GM19328 (cell line): ENCODE measurements around the gene B4GALT6.

Source experiments
- ATAC-seq: cut with Tn5 transposase; IDR thresholded peaks from one replicate; pipeline ENCODE4 v1.9.1; 2021; ENCODE audit warnings: mild to moderate bottlenecking, moderate library complexity; ENCODE audit not compliant: unreplicated experiment

B4GALT6 gene

DNA sequence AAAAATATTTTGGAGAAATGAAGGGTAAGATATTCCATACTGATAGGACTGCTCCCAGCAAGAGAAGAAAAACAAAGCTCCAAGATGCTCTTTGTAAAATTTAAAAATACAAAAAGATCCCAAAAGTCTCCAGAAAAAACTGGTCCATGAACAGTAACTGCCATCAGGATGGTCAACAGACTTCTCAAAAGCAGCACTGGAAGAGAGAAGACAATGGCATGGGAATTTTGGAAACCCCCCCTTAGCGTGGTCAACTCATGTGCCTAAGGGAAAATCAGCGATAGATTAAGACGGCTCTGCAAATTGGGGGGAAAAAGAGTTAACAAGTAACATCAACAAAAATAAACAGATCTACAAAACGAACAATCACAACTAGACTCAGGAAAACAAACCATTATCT lies 23.6 kb downstream of the B4GALT6 start:
- no peak for ATAC-seq

DNA sequence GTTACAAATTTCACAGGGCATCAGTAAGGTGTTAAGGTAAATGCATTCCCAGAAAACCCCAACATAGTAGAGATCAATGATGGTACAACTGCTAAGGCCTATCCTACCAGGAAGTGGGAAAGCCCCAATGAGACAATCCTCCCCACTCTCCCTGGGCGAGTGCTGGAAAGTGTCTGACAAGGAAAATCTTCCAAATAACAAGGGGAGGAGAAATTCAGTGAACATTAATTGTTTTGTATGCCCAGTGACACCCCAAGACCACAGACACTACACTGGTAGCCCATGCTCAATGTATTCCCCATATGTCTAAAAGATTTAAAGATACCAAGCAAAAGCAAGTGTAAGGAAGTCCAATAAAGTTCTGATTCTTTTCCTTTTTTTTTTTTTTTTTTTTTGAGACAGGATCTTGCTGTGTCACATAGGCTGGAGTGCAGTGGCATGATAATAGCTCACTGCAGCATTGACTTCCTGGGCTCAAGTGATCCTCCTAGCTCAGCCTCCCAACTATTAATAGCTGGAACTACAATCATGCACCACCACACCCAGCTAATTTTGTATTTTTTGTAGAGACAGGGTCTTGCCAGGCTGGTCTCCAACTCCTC lies 24.7 kb downstream of the B4GALT6 start:
- ATAC-seq, result no peak

DNA sequence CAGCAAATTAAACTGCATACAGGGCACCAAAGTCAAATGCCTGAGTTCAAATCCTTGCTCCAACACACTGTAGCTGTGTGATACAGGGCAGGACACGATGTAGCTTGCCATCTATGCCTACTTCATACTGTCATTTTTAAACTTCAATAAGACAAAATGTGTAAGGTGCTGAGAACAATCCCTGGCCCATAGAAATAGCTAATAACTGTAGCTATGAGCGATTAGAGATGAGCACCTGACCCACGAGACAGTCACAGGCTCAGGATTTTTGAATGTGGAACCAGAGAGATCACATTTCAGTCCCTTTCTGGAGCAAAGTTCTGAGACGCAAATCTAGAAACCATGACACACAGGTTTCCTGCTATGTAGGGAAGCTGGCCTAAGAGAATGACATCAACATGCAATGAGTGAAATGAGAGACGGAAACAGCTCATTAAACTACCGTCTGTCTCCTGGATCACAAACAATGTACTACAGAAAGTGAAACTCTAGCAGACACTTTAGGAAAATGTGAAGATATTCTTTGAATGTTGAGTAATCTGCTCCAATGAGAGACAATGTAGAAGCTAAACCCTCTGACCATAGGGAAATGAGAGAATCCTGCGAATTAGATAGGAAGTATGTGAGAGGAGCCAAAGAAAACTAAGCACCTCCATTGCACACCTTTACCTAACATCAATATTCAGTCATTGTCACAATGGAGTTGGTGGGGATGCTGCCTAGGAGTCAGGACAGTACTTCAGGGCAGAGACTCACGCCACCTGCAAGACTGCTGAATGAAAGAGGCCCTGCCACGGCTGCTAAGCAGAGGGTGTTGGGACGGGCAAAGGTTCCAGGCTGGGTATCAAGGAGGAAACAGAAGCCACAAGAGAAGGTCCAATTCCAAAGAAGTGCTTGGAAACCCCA lies 25.5 kb downstream of the B4GALT6 start:
- ATAC-seq, result peak; percentile 63

DNA sequence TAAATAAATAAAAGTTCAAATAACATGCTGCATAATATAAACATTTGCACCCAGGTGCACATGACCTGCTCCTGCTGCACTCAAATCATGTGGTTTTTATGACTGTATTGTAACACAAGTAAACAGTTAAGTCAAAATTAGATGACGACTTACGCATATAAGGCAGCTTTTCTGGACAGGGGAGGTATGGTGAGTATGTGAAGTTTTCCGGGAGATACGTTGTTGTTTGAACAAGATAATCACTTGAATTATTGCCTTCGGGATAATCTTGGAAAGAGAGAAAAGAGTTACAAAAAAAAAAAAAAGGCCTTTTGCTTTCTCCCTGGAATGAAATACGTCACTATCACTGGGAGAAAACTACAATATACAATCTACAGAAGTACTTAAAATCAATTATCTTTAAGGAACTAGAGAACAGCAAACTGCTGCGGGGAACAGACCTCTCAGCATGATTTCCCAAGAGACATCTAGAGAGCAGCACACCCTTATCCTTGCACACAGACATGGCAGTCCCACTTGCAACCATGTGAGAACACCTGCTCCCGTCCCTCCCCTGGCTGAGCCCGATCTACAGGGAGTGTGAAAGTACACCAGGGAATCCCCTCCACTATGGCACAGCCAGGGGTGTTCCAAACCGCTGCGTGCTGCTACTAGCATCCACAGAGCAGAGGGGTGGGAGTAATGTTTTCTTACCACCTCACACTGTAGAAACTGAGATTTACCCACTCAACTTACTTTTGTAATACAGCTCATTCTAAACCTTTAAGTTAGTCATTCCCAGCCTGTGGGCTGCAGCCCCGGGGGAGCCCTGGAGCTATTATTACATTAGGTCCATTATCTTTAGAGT lies 26.3 kb downstream of the B4GALT6 start:
- ATAC-seq, result peak; percentile 72

DNA sequence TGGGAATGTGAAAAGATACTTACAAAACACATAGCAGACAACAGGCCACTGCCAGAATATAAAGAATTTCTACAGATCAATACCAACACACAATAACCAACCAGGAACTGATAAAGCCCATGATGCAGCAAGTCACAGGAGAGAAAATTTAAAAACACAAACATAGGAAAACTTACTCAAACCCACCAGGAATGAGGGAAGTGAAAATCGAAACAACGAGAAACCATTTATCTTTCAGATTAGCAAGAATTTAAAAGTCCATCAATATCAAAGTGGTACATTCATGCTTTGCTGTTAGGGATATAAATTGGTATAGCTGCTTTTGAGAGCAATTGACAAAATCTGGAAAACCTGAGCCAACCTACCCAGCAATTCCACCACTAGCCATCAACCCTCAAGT lies 27.6 kb downstream of the B4GALT6 start:
- no peak for ATAC-seq

DNA sequence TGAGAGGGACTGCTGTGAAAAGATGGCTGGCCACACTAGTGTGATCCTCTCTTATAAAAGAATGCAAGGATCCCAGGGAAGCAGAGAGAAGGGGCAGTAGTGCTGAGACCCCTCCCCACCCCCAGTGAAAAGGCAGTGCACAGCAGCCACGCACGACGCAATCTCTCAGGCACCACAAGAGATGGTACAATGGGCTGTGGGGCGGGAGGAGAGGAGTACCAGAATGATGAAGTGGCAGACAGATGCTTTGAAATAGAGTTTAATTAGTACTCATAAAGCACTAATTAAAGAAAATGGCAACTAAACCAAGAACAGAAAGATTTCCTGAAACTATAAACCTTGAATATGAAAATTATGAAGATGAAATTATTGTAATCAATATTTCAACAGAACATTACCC lies 29.0 kb downstream of the B4GALT6 start:
- no peak for ATAC-seq

DNA sequence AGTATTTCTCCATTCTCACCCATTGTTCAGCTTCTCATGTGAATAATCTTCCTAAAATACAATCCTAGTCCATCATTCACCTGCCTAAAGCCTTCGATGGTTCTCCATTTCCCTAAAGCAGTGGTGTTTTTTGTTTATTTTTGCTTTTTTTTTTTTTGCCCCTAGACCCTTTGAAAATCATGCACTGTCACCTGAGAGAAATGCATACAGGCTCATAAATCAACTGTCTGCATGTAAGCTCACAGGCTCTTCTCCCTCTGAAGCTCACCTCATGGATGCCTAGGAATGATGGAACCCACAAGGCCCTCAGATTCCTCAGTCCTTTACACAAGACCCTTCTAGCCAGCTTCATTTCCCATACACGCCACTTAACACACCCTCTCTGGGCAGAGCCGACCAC lies 31.5 kb downstream of the B4GALT6 start:
- ATAC-seq, result no peak

DNA sequence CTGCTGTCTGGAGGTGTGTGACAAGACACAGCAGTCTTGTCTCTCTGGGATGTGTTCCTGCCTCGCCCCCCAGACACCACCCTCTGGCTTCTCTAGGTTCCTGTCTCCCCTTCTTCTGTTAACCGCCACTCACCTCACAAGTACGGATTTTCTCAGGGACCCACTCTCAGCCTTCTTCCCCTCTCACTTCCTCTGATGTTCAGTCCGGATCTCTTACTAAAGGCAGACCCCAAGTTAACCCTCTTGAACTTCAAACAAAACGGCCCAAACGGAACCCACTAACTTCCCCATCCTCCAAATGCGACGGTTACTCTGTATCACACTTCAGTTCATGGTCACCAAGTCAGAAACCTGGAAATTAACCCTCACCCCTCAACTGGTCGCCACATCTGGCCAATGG lies 32.0 kb downstream of the B4GALT6 start:
- no peak for ATAC-seq

DNA sequence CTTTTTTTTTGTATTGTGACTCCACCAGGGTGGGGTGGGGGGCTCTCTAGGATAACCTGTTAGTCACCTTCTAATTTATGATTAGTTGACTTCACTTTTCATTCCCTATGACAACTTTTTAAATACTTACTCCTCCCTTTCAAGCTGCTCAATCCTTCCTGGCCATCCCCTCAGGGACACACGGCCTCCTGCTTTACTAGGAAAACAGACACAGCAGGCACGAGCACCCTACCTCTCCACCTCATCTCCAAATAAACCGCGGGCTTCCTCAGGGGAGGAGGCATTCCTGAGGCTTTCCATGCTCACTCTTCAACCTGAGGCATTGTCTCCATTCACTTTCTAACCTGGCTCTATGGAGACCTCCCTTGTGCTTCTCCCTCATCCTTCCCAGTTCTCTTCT lies 33.0 kb downstream of the B4GALT6 start:
- no peak for ATAC-seq

DNA sequence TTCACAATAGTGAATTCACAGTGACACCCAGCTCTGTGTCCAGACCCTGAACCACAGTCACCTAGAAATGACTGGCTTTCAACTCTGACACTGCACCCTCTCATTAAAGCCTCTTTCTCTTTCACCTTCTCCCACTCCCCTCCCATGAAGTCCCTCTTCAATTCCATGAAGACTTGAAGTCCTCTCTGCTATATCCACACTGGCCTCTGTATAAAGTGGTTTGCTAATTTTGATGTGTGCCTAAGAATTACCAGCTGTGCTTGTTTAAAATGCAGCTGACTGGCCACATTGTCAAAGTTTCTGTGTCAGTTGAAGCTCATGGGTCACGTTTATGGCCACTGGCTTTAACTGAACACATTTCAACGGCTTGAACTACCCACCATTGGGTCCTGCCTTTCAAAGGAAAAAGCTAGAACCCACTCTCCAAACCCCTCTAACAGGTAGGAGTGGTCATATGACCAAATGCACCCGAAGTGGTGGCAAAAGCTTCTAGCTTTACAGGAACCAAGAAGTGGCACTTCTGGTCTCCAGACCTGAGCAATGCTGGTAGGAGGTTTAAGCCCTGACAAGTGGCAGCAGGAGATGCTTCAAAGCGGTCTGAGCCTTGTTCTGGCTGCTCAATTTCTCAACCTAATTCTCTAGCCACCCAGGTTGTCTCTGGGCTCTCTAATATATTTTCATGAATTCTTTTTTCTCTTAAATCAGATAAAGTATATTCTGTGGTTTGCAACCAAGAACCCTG lies 34.2 kb downstream of the B4GALT6 start:
- peak; percentile 46 for ATAC-seq

DNA sequence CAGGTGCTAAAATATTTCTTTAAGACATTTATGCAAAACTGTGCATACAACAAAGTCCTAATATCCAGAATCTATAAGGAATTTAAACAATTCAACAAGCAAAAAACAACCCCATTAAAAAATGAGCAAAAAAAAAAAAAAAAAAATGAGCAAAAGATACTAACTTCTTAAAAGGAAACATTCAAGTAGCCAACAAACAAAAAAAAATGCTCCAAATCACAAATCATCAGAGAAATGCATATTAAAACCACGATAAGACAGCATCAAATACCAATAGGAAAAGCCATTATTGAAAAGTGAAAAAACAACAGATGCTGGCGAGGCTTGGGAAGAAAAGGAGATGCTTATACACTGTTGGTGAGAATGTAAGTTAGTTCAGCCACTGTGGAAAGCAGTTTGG lies 34.9 kb downstream of the B4GALT6 start:
- ATAC-seq, result no peak

DNA sequence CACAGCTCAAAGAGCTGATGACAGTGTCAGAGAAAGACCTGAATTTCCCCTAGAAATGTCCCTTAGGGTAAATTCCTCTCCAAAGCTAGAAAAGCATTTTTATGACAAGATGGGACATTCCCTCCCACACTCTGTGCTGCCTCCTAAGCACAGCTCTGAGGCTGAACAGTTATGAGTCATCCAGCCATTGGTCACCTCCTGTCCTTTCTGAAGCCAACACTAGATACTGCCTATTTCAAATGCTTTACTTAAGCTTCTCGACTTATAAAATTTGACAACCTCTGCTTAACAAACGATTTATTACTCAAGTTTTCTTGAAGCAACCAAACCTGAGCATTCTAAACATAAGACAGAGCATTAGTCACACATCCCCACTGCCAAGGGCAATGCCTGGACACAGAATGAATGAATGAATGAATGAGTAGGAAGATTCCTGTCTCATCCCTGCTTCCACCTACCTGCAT lies 35.4 kb downstream of the B4GALT6 start:
- ATAC-seq, result peak; percentile 62

DNA sequence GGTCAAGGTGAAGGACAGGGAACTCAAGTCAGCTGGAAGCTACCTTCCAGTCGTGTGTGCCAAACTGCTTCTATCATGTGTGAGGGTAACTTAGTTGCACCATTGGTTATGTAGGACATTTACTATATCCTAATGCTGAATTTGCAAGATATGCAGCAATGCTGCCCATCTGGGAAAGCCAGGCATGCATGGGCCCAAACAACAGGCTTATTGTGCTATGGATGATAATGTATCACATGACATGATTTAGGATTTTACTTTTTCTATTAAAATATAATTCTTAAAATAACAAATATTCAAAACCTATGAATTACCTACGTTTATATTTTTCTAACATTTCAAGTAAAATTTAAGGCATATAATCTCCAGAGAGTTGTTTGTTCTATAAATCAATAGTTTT lies 35.9 kb downstream of the B4GALT6 start:
- ATAC-seq, result no peak

DNA sequence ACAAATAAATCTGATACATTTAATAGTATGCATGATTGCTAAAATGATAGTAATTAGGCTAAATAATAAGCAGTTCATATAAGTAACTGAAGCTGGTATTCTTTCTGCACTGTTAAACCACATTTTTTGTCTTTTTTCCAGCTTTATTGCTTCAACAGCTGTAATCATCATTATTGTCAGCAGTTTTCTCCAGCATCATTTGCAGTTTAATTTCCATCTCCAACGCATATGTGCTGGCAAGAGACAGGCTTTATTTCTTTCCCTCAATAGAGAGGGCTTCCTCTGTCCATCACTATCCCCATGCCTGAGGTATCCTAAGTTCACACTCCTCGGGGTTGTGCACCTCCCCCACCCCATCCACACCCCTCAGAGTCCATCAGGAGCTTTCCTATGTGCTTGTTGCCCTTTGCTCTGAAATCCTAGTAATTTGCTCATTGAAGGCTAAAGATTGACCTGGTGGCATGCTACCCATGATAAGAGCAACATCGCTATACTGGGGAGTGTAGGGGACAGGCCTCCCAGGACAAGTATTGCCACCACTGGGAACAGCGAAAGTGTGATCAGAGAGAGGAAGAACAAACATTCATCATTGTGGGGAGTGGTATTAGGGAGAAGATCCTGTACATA lies 37.1 kb downstream of the B4GALT6 start:
- ATAC-seq, result no peak

DNA sequence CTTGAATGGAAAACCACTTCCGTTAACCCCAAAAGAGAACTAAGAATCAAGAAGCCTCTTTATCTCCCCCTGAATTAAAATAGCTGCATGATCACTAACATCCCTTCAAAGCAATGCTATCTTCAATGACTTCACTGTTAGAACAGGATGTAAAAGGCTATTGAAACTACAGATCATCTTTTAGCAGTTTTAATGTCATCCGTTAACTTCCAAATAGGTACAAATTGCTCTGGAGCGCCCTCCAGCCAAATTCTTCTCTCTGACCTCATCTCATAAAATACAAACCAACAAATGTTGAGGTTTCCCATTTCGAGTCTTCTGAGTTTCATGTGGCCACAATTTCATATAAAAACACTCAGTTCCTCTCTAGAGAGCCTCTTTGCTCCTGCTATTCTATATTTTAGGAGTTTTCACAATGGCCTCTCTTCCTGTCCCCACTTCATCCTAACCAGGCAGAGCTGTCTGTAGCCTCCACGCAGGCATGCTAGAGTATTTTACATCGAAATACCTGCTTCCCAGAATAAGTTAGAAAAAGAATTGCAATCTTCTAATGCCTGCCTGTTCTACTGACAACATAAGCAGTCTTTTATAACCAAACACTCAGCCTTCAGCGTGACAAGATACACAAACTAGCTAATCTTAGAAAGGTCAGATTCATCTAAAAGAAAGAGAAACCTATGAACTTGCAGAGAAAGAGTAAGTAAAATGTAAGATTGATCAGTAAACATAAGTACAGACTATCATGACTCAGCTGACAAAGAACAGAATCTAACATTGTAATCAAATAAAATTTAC lies 37.9 kb downstream of the B4GALT6 start:
- ATAC-seq, result no peak

DNA sequence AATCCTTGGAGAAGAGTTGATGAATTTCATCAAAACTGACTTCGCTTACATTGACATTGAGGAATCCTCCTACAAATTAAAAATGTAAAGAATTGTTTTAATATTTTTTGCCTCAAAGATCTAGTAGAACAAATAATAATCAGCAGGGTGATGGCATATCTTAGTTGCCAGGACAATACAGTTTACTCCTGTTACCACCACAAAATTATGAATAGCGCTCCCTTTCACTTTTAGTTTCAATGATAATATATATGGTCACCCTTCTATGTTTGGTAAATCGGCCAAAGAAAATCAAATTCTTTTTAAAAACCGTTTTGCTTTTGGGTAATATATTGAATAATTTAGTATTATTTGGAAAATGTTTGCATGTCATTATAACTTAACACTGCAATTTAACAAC lies 39.0 kb downstream of the B4GALT6 start:
- ATAC-seq, result no peak

DNA sequence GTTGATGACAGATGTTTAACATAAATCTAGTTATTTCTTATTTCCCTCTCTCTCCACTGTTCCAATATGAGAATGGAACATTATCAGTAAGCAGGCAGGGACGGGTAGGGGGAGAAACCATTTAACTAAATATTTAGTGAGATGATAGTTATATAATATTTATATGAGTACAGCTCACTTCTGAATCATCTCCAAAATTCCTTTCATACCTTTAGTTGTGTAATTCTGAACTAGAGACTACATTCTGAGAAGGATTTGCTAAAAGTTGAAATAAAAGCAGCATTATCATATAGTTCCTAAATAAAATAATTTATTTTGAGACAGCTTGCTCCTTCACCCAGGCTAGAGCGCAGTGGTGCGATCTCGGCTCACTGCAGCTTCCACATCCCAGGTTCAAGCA lies 41.4 kb downstream of the B4GALT6 start:
- no peak for ATAC-seq

DNA sequence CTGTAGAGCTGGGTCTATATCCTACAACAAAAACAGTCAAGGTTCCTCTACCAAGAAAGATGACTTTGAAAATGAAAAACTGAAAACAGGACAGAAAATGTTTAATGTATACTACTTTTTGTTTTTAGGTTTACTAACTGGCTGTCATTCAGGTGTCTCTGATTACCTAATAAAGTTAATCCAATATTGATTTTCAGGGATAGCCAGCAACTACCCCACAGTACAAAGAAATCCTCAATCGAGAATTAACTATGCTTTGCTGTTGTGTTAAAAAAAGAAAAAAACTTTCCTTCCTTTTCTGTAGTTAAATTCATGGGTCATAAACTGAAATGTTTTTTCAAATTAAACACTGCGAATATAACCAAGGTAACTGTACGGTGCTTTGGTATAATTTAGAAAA lies 46.9 kb downstream of the B4GALT6 start:
- ATAC-seq, result no peak

DNA sequence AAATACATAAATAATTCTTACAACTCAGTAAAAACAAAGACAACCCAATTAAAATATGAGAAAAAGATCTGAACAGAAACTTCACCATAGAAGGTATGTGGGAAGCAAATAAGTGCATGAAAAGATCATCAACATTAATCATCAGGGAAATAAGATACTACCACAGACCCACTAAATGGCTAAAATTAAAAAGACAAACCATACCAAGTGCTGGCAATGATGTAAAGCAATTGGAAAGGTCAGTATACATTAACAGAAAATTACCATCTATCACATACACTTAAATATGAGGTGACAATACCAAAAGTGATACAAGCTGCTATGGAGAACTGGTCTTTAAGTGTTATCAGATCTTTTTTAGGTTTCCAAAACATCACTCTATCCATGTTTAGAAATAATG lies 48.0 kb downstream of the B4GALT6 start:
- ATAC-seq, result no peak

DNA sequence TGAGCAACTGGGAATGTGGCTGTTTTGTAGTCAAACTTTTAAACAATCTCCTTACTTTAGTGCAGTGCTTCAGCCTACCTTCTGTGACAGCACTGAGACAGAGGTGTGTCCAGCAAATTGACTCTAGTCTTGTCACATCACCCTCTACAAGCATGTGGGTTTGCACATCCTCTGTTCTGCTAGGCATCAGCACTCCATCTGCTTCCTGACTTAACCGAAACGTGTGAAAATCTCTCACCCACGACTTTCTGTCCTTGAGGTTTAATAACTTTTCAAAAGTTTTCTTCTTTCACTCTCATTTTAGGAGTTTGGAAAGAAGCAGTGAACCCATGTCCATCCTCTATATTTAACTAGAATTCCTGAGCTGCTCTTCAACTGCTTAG lies 50.1 kb downstream of the B4GALT6 start:
- peak; percentile 98 for ATAC-seq
